BJ (cell line): ENCODE measurements around the gene C18orf63. TPM values are rescaled to one million over a fixed set of nuclear protein-coding genes. Genes with fewer than 3 reads are reported as not detected.
A peak's percentile ranks its signal among the peaks of the same experiment; 100 is the strongest.

Experiments used
- CTCF ChIA-PET: fragments of 350-600 bp; formaldehyde crosslinking; extraction: SDS; loops from one replicate; lab custom pipeline; 2021; ENCODE audit warnings: antibody characterized with exemption, inconsistent platforms; lab: Yijun Ruan, JAX
- POLR2A ChIA-PET: fragments of 300-600 bp; sonication (Branson Sonifier 250); formaldehyde crosslinking; extraction: SDS; loops from one replicate; lab custom pipeline; 2021; ENCODE audit warnings: antibody characterized with exemption; lab: Charles Lee
- DNase-seq: peaks from one replicate; pipeline ENCODE4 v3.0.0-alpha.2; 2011; ENCODE audit warnings: low read depth
- H3K27me3 ChIP-seq: 2 replicates; pipeline ENCODE4 v1.6.0; 2011; ENCODE audit warnings: low read length; ENCODE audit not compliant: control insufficient read depth, insufficient read depth
- H3K36me3 ChIP-seq: 2 replicates; pipeline ENCODE4 v1.5.1; 2011; ENCODE audit warnings: low read length; ENCODE audit not compliant: control insufficient read depth, insufficient read depth
- H3K4me3 ChIP-seq: 2 replicates; pipeline ENCODE4 v1.5.1; 2011; ENCODE audit warnings: low read depth, mild to moderate bottlenecking, control low read depth, low read length
- polyA plus RNA-seq: library from polyadenylated mRNA; depleted of rRNA; stranded (reverse); fragments of >200 nt; gene quantifications from 2 replicates; pipeline ENCODE4 v1.2.3, GENCODE V29; 2011
- TF ChIP-seq, protein P1 (sequence below): IDR thresholded peaks from 2 replicates; pipeline ENCODE4 v1.5.1; 2011; ENCODE audit warnings: low read depth, mild to moderate bottlenecking, control low read depth, inconsistent platforms, low read length, moderate library complexity; ENCODE audit not compliant: insufficient read depth

The C18orf63 gene
- polyA plus RNA-seq, 1 experiment = not detected

DNA sequence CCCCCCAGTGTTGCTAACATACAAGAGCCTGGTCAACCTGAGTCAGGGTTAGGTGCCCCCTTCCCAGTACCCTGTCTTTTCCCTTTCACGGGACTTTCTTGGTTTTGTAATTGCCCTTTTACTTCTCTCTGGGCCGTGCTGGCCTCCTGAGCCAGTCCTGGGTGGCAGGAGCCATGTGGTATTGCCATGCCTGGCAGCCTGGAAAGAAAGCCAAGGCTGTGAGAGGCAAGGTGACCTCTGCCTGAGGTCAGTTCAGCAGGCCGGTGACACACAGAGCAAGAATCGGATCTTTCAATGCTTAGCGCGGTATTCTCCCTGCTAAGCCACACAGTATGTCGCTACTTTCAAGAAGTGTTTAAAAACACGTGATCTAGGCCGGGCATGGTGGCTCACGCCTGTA is 52.3 kb downstream of the C18orf63 start:
- no peak overlapping the region for H3K4me3 ChIP-seq
- TF ChIP-seq, protein P1, sequence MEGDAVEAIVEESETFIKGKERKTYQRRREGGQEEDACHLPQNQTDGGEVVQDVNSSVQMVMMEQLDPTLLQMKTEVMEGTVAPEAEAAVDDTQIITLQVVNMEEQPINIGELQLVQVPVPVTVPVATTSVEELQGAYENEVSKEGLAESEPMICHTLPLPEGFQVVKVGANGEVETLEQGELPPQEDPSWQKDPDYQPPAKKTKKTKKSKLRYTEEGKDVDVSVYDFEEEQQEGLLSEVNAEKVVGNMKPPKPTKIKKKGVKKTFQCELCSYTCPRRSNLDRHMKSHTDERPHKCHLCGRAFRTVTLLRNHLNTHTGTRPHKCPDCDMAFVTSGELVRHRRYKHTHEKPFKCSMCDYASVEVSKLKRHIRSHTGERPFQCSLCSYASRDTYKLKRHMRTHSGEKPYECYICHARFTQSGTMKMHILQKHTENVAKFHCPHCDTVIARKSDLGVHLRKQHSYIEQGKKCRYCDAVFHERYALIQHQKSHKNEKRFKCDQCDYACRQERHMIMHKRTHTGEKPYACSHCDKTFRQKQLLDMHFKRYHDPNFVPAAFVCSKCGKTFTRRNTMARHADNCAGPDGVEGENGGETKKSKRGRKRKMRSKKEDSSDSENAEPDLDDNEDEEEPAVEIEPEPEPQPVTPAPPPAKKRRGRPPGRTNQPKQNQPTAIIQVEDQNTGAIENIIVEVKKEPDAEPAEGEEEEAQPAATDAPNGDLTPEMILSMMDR = no peak
- no peak for DNase-seq
- CTCF ChIA-PET = interaction anchor here (2.4 kb wide), 1 partner anchor 14 kb away, joined by 8 read pairs; no protein-coding TSS in a partner anchor
- H3K36me3 ChIP-seq = no peaks in the 10 kb centered on the region
- POLR2A ChIA-PET = no interaction called here
- H3K27me3 ChIP-seq = peaks cover 5% of the 10 kb centered on the region

DNA sequence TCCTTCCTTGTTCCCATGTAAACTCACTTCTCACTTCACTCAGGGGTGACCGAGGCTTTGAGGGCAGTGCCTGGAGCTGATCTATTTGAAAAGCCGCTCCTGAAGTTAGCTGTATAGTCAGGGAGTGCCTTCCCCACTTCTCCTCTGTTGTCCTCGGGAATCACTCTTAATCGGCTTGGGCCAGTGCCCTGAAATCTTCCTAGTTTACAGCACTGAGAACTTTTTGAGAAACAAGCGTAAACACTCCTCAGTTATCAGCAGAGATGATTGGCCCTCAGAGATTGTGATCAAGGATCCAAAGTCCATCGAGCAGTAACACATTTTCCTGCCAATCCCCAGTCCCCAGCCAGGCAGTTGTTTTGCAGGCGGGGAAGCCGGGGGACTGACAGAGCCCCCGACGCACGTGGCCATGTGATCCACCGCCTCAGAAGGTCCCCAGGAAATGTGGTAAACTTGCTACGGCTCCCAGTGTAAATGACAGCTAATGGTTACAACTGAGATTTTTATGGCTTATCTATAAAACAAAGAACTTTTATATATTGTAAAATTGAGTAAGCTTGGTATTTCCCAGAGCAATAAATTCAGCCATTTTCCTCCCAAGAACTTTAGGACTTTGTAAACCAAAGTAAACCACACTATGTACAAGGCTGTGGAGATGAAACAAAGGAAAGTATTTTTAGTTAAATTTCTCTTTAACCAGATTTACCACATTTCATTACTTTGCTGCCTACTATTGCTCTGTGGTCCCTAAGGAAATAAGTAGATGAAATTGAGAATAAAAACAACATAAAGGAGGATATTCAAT is 53.5 kb downstream of the C18orf63 start:
- Histone ChIP-seq H3K27me3 (peaks cover 5% of the 10 kb centered on the region), H3K36me3 (no peaks in the 10 kb centered on the region), H3K4me3 (no peak overlapping the region)
- no peak for DNase-seq
- POLR2A ChIA-PET = no interaction called here
- CTCF ChIA-PET = interaction anchor here (1.0 to 1.2 kb wide), 4 partner anchors 16 to 197 kb away, joined by 3 to 5 read pairs (median 4); no protein-coding TSS in a partner anchor
- TF ChIP-seq, protein P1 = no peak

DNA sequence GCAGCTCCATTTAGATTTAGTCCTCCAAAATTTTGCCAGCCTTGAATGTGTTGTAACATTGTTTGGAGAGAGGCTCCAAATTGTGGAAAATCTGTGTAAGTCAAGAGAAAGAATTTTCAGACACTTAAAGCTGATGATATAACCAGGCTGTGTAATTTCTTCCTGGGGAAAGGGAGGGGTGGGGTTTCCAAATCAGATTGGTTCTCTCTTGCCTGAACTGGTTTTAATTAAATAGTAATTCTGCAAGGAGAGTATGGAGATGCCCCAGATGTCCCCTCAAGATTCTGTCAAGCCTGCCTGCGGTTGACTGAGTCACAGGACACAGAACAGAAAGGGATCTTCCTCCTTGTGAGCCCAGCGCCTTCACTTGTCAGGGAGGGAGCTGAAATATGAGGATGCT is 54.5 kb downstream of the C18orf63 start:
- POLR2A ChIA-PET = no interaction called here
- Histone ChIP-seq H3K4me3 (no peak overlapping the region), H3K27me3 (peaks cover 5% of the 10 kb centered on the region), H3K36me3 (no peaks in the 10 kb centered on the region)
- TF ChIP-seq, protein P1 = no peak
- DNase-seq = peak; percentile 4
- CTCF ChIA-PET = interaction anchor here (0.5 to 1.4 kb wide), 3 partner anchors 9 to 182 kb away, joined by 3 read pairs; no protein-coding TSS in a partner anchor

DNA sequence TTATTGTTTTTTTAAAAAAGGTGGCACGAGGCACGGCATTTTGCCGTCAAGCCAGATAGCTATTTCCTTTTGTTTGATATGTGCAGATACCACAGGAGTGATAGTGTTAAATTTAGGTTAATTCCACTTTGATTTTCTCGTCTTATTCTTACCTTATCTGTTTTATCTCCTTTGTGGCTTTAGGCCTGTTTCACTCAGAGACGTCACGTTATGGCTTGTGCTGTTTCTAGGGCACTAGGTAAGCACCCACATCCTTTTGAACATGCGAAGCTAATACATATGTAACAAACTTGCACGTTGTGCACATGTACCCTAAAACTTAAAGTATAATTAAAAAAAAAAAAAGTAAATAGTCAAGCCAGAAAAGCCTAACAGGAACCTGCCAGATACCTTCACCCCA is 57.8 kb downstream of the C18orf63 start:
- POLR2A ChIA-PET = no interaction called here
- H3K4me3 ChIP-seq = no peak overlapping the region
- H3K27me3 ChIP-seq = peaks cover 5% of the 10 kb centered on the region
- H3K36me3 ChIP-seq = no peaks in the 10 kb centered on the region
- no peak for DNase-seq
- TF ChIP-seq, protein P1 = no peak
- CTCF ChIA-PET = interaction anchor here (1.4 kb wide), 1 partner anchor 20 kb away, joined by 3 read pairs; no protein-coding TSS in a partner anchor

DNA sequence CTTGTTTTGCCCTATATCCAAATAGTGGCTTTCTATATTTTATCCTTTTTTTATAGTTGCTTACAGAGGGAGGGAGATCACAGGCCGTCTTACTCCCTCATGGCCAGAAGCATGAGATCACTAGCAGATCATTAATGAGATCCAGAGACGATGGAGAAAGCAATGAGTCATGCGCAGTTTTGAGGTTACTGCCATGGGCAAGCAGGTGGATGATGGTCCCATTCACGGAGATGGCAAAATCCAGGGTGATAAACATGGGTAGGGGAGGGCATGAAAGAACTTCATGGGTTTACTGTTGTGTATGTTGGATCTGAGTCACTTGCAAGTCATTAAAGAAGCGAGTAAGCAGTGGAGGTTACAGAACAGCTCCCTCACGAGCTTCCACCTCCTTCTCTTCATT is 60.4 kb downstream of the C18orf63 start:
- Histone ChIP-seq H3K36me3 (no peaks in the 10 kb centered on the region), H3K27me3 (peaks cover 1% of the 10 kb centered on the region; the same call in 1 of the 2 replicates), H3K4me3 (no peak overlapping the region)
- ChIA-PET POLR2A (no interaction called here), CTCF (no interaction called here)
- TF ChIP-seq, protein P1 = no peak
- DNase-seq = peak; percentile 4
